Endothelial cell (in vitro differentiated cells): ENCODE data around the gene EHBP1. TPM values are rescaled to one million over a fixed set of nuclear protein-coding genes. Genes with fewer than 3 reads are reported as not detected.

ENCODE experiments used
- DNase-seq: peaks from one replicate; pipeline ENCODE4 v3.0.0; 2021; ENCODE audit warnings: low spot score
- H3K27ac Mint-ChIP-seq: one replicate; pipeline ENCODE4 v1.8.0; 2021; ENCODE audit warnings: mixed read lengths, inconsistent platforms; ENCODE audit not compliant: unreplicated experiment
- H3K27me3 Mint-ChIP-seq: one replicate; pipeline ENCODE4 v1.8.0; 2021; ENCODE audit warnings: mild to moderate bottlenecking, moderate library complexity, mixed read lengths, inconsistent platforms; ENCODE audit not compliant: unreplicated experiment
- H3K36me3 Mint-ChIP-seq: one replicate; pipeline ENCODE4 v1.8.0; 2021; ENCODE audit warnings: mild to moderate bottlenecking, low read depth, mixed read lengths, inconsistent platforms; ENCODE audit not compliant: unreplicated experiment
- H3K4me1 Mint-ChIP-seq: one replicate; pipeline ENCODE4 v1.8.0; 2021; ENCODE audit warnings: mild to moderate bottlenecking, mixed read lengths, inconsistent platforms; ENCODE audit not compliant: unreplicated experiment
- H3K4me3 Mint-ChIP-seq: one replicate; pipeline ENCODE4 v1.8.0; 2021; ENCODE audit warnings: mild to moderate bottlenecking, mixed read lengths, inconsistent platforms; ENCODE audit not compliant: unreplicated experiment
- H3K9me3 Mint-ChIP-seq: one replicate; pipeline ENCODE4 v1.8.0; 2021; ENCODE audit warnings: mixed read lengths, inconsistent platforms; ENCODE audit not compliant: unreplicated experiment
- total RNA-seq: library from RNA; stranded (reverse); fragmentation: NEBNext Ultra II Directional; extraction: Animal tissue kit (Norgen Biotek cat#: 25700); gene quantifications from one replicate; pipeline ENCODE4 v1.2.1, GENCODE V29; 2021; ENCODE audit not compliant: unreplicated experiment
- TF ChIP-seq, protein P1 (sequence below): fragments of 200-600 bp; sonication (generic); IDR thresholded peaks from one replicate; pipeline ENCODE4 v1.5.0; 2021; ENCODE audit warnings: antibody characterized with exemption; ENCODE audit not compliant: unreplicated experiment

The EHBP1 gene
- total RNA-seq, 1 donor from 2014 or later = 54.4 TPM

- no peak overlapping the region for H3K4me3 Mint-ChIP-seq
These were observed 263.2 kb downstream of the EHBP1 start for GRCh38 chr2:62968668-62969067.

GRCh38 chr2:62971936-62972335 lies 266.4 kb downstream of the EHBP1 start:
- H3K27me3 Mint-ChIP-seq = no peaks in the 10 kb centered on the region
- H3K4me3 Mint-ChIP-seq = no peak overlapping the region
- no peak for DNase-seq
- peaks cover 6% of the 10 kb centered on the region for H3K4me1 Mint-ChIP-seq
- no peaks in the 10 kb centered on the region for H3K36me3 Mint-ChIP-seq
- TF ChIP-seq, protein P1, sequence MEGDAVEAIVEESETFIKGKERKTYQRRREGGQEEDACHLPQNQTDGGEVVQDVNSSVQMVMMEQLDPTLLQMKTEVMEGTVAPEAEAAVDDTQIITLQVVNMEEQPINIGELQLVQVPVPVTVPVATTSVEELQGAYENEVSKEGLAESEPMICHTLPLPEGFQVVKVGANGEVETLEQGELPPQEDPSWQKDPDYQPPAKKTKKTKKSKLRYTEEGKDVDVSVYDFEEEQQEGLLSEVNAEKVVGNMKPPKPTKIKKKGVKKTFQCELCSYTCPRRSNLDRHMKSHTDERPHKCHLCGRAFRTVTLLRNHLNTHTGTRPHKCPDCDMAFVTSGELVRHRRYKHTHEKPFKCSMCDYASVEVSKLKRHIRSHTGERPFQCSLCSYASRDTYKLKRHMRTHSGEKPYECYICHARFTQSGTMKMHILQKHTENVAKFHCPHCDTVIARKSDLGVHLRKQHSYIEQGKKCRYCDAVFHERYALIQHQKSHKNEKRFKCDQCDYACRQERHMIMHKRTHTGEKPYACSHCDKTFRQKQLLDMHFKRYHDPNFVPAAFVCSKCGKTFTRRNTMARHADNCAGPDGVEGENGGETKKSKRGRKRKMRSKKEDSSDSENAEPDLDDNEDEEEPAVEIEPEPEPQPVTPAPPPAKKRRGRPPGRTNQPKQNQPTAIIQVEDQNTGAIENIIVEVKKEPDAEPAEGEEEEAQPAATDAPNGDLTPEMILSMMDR = no peak
- H3K27ac Mint-ChIP-seq = no peak overlapping the region
- H3K9me3 Mint-ChIP-seq = no peaks in the 10 kb centered on the region

More at GRCh38 chr2:62968668-62969067, 263.2 kb downstream of the EHBP1 start:
- TF ChIP-seq, protein P1 = no peak
- Mint-ChIP-seq H3K36me3 (no peaks in the 10 kb centered on the region), H3K4me1 (peaks cover 8% of the 10 kb centered on the region), H3K27me3 (no peaks in the 10 kb centered on the region), H3K9me3 (no peaks in the 10 kb centered on the region), H3K27ac (no peak overlapping the region)
- DNase-seq = no peak

DNA sequence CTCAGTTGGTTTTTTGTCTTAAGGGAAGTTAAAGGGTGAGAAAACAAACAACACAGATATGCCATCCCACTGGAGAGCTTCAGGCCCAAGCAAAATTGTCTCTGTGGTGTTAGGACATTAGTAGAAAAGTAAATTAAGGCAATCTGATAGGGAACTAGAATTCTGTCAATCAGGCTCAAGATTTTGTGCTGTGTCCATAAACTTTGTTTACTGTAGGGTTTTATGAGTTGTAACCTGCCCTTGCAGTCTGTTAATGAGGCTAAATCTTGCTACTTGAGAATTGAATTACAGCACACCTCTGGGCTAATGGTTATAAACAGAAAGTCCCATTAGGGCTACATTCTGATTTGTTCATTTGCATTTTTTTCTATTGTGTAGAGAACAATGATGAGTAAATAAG lies 267.1 kb downstream of the EHBP1 start:
- H3K27me3 Mint-ChIP-seq = no peaks in the 10 kb centered on the region
- DNase-seq = no peak
- no peak overlapping the region for H3K27ac Mint-ChIP-seq
- H3K4me3 Mint-ChIP-seq = no peak overlapping the region
- no peaks in the 10 kb centered on the region for H3K4me1 Mint-ChIP-seq
- TF ChIP-seq, protein P1 = no peak
- no peaks in the 10 kb centered on the region for H3K9me3 Mint-ChIP-seq
- H3K36me3 Mint-ChIP-seq = no peaks in the 10 kb centered on the region

DNA sequence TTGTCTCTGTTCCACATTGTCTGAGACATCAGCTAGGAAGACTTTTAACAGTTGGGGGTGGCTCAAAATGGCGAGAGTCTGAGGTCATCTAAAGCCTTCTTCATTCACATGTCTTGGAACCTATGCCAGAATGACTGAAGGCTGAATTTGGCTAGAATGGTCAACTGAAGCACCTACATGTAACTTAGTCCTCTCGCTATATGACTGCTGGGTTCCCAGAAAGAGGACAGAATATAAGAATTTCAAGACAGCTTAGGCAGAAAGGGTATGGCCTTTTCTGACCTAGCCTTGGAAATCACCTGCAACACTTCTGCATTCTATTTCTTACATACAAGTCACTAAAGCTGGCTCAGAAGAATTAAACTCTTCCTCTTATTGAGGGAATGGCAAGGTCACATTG lies 269.5 kb downstream of the EHBP1 start:
- Mint-ChIP-seq H3K36me3 (no peaks in the 10 kb centered on the region), H3K27me3 (no peaks in the 10 kb centered on the region), H3K4me1 (no peaks in the 10 kb centered on the region), H3K9me3 (no peaks in the 10 kb centered on the region), H3K4me3 (no peak overlapping the region), H3K27ac (no peak overlapping the region)
- no peak for DNase-seq
- TF ChIP-seq, protein P1 = no peak

DNA sequence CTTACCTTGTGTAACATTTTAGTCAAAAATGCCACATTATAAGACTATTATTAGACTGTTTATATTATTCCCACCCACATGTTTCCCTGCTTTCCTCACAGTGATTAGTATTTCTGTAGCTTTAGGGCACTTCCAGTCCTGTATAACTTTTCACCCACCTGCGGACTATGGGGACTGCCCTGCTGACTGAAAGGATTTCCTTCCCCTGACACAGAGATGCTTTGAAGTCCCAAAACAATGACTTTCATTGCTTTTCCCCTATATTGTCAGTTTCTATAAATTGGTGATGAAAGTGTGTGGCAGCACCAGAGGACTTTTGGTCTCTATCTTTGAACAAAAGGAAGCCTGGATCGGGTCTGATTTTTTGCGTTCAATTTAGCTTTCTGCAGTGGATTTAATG lies 286.1 kb downstream of the EHBP1 start:
- H3K27ac Mint-ChIP-seq = peak overlapping the region; percentile 66

More for the DNA sequence above, 286.1 kb downstream of the EHBP1 start:
- DNase-seq = no peak
- Mint-ChIP-seq H3K4me1 (peaks cover 10% of the 10 kb centered on the region), H3K9me3 (no peaks in the 10 kb centered on the region), H3K36me3 (no peaks in the 10 kb centered on the region), H3K4me3 (no peak overlapping the region), H3K27me3 (no peaks in the 10 kb centered on the region)
- TF ChIP-seq, protein P1 = no peak
